22Rv1 (cell line): Measurements from ENCODE around the gene LRMDA.
A peak's percentile ranks its signal among the peaks of the same experiment; 100 is the strongest.

ENCODE experiments used
- H3K27ac ChIP-seq: fragments of 450-650 bp; 2 replicates; pipeline ENCODE4 v1.5.1; 2017
- CTCF ChIP-seq: fragments of 450-650 bp; IDR thresholded peaks from 2 replicates; pipeline ENCODE4 v1.5.1; 2017; ENCODE audit warnings: mild to moderate bottlenecking
- ZFX ChIP-seq: fragments of 450-650 bp; IDR thresholded peaks from 2 replicates; pipeline ENCODE4 v1.6.1; 2017; ENCODE audit warnings: antibody characterized with exemption, borderline replicate concordance

Gene LRMDA

GRCh38 chr10:76111404-76111803 is 680.0 kb downstream of the LRMDA start:
- TF ChIP-seq CTCF: no peak
- TF ChIP-seq ZFX: no peak
- H3K27ac ChIP-seq: peak overlapping the region; percentile 97; the same call in 1 of the 2 replicates

DNA sequence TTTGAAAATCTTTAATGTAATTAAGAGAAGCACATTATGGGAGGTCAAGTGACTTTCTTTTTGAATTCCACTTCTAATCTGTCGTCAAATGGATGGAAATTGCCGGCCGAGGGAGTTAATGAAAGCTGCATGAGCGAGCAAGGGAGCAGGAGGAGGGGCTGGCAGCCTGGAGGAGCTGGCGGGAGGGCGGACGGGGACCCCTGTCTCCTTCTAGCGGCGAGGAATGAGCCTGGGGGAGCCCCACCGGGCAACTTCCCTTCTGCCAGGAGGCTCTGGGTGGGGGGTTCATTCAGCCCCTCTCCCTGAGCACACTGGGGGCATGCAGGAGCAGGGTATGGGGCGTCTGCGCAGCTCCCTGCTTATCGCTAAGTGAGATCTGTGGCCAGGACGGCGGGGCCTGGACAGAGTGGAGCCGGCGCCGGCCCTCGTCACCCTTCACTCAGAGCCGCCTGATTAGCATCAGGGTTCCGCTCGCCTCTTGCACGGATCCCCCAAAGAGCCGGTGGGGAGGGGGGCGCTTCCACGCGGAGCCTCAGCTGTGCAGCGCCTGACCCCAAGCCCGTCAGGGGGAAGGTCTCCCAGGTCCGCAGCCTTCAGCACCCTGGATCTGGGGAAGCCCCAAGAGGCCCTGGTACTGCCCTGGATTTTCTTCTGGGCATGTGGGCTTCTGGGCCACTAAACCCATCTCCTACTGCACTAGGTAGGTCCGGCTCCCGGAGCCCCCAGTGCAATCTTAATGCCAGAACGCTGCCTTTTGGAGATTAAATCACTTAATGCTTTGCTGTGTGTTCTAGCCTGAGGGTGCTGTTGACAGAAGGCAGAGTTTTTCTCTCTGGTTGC is 680.8 kb downstream of the LRMDA start:
- TF ChIP-seq CTCF (no peak), ZFX (no peak)
- peak overlapping the region; percentile 97 for H3K27ac ChIP-seq

GRCh38 chr10:76112826-76113150 is 681.4 kb downstream of the LRMDA start:
- no peak for TF ChIP-seq ZFX
- peak overlapping the region; percentile 97 for H3K27ac ChIP-seq

DNA sequence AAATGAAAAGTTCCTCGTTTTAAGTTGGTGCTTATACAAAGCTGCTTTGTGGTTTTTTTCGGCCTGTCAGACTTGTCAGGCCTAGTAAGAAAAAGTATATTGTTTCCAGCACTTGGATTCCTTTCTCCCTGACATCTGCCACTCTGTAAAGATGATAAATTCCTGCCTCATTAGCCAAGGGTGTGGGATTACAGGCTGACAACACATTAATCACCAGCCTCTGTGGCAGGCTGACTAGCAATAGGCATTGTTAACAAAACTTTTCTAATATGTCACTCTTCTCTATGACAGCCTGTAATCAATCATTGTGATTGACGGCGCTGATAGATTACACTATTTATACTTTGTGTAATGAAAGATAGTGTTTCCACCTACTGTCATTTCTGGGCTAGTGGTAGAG is 682.5 kb downstream of the LRMDA start:
- H3K27ac ChIP-seq: peak overlapping the region; percentile 97
- TF ChIP-seq CTCF: no peak
- TF ChIP-seq ZFX: no peak

- TF ChIP-seq CTCF (no peak), ZFX (no peak)
- H3K27ac ChIP-seq: peak overlapping the region; percentile 97
These were observed 683.2 kb downstream of the LRMDA start for GRCh38 chr10:76114581-76115001.

DNA sequence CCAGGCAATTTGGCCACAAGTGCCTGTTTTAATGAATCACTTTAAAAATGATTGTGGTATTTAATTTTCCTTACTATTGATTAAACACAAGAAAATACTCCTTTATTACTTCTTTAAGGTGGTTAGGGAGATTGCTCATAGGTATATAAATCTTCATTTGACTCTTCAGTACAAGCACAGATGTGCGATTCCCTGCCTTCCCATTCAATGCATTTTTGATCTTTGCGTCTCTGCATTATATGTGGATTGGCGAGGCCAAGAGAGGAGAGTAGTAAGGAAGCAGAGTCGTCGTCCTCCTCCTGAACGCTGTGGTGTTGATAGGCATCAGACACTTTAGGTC is 683.7 kb downstream of the LRMDA start:
- no peak for TF ChIP-seq ZFX
- TF ChIP-seq CTCF: no peak
- H3K27ac ChIP-seq: peak overlapping the region; percentile 97

DNA sequence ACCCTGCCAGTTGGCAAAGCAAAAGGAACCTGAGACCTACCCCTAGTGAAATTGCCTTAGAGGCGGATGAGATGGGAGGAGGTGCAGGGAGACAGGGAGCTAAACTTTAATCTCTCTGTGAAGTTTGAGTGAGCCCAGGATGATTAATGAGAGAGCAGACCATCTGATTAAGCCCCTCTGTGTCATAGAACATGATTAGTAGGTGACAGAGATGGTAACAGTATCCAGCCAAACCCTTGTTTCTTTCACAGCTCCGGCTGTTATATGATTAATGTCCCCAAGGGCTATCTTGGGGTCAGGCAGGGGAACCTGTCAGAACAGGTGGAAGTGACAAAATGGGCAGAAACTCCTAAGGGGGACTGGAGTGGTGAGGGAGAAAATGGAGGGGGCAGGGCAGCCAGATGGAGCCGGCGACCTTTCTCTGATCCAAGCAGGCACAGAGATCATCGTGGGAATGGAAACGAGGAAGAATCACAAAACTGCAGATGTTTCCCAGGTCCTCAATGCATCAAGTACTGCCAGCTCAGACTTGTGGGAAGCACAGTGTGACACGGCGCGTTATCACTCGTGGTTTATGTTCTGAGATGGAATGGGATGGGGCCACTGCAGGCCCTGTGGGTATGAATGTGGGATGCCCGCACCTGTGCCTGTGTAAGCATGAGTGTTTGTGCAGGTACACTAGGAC is 684.2 kb downstream of the LRMDA start:
- peak overlapping the region; percentile 97 for H3K27ac ChIP-seq
- TF ChIP-seq ZFX (no peak), CTCF (no peak)
